HG02798 (cell line): ENCODE results near the gene ABCC9.

ENCODE experiments used
- ATAC-seq: cut with Tn5 transposase; IDR thresholded peaks from one replicate; pipeline ENCODE4 v1.9.1; 2021; ENCODE audit warnings: mild to moderate bottlenecking; ENCODE audit not compliant: unreplicated experiment, poor library complexity

Gene ABCC9

DNA sequence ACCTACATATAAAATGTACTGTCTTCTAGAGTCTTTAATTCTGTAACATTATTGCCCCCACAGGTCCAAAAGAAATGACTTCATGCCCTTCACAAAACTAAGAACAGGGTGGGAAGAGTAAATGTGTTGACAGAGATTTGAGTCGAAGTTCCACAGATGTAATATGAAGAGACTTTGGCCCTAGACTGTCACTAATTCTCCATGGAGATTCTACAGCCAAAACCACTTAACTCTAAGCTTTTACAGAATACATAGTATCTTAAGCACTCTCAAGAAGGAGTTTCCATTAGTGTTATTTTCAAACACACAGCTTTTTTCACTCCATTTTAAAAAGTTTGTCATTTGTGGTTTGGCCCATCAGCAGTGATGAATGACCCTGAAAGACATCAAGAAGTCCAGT is 56.3 kb downstream of the ABCC9 start:
- ATAC-seq: no peak

- no peak for ATAC-seq
These were observed 58.6 kb downstream of the ABCC9 start for GRCh38 chr12:21882635-21883034.

- ATAC-seq: no peak
These were observed 59.3 kb downstream of the ABCC9 start for GRCh38 chr12:21881965-21882364.

GRCh38 chr12:21879312-21879711 is 61.9 kb downstream of the ABCC9 start:
- no peak for ATAC-seq

- no peak for ATAC-seq
These were observed 63.8 kb downstream of the ABCC9 start for GRCh38 chr12:21877293-21877982.

GRCh38 chr12:21865846-21866245 is 75.4 kb downstream of the ABCC9 start:
- ATAC-seq: no peak

- ATAC-seq: no peak
These were observed 80.7 kb downstream of the ABCC9 start for GRCh38 chr12:21860534-21860933.

DNA sequence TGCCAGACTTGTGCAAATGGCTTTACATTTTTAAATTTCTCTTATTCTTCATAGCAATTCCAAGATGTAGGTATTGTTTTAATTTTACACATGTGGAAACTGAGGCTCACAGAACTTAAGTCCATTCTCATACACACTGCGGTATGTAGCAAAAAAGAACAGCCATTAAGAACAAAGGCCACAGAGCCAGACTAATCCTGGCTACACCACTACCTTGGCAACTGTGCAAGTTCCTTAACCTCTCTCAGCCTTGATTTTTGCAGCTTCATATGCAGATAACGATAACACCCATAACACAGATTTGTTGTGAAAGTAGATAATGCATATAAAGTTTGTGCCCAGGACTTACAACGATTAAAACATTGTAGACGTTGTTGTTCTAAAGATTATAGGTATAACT is 81.1 kb downstream of the ABCC9 start:
- no peak for ATAC-seq

GRCh38 chr12:21852251-21852650 is 89.0 kb downstream of the ABCC9 start:
- no peak for ATAC-seq

DNA sequence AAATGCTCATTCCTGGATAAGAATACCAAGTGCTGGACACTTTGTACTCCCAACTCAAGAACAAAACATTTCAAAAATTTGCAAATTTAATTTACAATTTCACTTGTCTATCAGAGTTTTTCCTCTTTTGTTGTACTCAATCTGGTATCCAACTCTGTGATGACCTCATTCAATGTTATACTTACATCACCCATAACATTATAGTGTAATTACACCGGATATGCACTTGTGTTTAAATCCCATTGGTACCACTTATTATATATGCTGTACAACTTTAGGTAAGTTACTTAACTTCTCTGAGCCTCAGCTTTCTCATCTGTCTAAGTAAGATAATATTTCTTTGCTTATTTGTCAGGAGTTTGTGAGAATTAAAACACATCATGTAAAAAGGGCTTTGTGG is 90.1 kb downstream of the ABCC9 start:
- no peak for ATAC-seq

DNA sequence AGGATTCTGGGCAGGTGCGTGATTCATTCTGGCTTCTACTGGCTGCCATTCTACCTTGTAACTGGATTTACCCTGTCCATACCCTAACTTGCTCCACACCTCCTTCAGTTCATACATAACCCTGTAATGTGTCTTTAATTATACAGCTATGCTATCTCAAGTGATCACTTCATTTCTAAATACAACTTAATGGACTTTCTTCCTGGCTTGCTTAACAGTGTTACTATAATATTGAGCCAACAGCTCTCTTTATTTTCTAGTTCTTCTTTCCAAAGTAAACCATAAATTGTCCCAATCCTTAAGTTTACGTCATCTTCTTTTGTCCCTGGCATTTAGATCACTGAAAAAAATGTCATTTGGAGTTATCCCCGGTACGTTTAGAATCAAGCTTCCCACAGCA is 90.8 kb downstream of the ABCC9 start:
- no peak for ATAC-seq

- no peak for ATAC-seq
These were observed 91.3 kb downstream of the ABCC9 start for GRCh38 chr12:21849878-21850277.

GRCh38 chr12:21848192-21848591 is 93.0 kb downstream of the ABCC9 start:
- ATAC-seq: no peak

GRCh38 chr12:21843795-21844194 is 97.4 kb downstream of the ABCC9 start:
- no peak for ATAC-seq

DNA sequence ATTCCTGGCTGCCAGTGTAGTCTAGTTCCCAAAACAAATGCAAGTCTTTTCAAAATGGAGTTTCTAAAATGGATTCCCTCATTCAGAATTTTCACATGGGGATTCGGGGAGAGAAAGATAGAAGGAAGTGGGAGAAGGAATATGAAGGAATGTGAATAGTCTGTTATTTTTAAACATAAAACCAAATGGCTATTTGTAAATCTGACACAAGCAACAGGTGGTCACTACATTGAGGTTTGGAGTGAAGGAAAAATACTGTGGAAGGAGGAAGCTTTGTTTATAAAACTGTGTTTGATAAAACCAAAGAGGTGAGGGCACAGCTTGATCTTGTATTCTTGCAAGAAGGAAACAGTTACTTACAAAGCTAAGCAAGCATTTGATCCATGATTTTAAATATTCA is 101.5 kb downstream of the ABCC9 start:
- no peak for ATAC-seq

DNA sequence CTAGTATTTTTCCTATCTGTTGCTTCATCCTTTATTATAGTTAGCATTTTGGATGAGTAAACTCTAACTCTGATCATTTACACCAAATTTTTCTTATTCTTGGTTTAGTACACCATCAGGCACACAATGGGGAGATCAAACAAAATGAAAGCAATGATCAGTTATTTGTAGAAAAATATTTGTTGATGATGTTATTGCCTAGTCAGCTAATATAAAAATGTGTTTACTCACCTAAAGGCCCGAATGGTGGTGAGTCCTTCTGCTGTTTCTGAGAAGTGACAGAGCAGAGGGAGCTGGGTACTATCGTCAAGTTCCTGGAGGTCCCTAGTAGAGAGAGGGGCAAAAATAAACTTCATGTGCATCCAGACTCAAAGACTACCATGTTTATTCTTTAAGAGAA is 103.4 kb downstream of the ABCC9 start:
- ATAC-seq: no peak

DNA sequence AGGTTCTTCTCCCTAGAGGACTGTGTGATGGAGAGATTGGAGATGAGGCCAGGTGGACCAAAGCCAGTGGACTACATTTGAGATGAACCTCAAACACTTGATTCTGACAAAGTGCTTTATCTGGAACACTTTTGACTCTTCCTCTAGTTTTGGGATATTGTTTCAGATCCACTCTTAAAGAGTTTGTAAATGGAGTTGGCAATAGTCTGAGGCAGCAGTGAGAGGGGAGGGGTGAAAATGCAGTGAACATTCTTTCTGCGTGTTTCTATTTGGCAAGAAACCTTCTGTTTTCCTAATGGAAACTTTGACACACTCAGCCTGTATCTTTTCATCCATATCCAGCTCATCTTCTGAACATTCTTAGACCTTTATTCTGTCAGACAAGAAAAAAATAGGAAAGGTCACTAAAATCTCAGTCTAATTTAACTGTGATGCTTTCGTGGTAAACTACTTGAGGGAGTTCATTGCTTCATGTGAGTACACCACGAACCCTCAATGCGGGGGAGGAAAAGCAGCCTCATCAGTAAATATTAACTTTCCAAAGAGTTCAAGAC is 109.4 kb downstream of the ABCC9 start:
- ATAC-seq: no peak

DNA sequence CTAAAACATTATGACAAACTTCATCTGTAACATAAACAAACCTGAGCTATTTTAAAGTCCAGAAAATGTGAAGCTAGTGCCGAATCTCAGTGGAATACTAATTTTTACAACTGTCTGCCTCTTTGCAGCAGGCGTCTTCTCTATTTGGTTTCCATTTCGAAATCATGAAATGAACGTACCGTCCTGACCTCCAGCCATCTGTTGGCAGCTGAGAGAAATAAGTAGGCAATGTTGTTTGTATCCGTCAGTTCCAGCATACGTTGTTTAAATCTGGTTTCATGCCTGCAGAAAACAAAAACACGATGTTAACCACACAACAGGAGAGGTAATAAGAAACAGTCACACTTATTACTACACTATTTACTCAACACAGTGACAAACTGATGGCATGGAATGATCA is 112.4 kb downstream of the ABCC9 start:
- no peak for ATAC-seq

DNA sequence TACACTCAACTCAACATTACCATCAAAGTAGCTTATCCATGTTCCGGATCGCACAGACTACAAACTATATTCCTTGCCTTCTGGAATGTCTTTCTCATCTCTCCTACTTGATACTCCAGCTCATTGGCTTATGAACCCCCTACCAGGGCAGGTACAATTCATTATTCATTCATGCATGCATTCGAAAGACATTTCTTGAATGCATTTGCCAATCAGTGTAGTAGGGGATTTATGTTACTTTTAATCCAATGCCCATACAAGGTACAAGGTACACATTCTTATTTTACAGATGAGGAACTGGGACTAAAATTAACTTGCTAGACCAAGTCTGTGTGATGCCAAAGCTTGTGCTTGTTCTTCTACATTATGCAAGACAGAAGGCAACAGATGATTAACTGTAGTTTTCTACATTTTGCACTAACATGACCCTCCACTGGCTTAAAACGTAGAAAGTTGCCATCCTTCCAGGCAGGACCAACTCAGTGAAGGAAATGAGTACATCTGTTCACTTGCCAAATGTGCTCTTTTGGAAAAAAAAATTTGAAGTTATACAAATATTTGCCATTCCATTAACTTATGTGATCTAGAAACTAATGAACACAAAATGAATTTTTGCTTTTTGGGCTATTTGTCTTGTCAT is 113.0 kb downstream of the ABCC9 start:
- no peak for ATAC-seq

DNA sequence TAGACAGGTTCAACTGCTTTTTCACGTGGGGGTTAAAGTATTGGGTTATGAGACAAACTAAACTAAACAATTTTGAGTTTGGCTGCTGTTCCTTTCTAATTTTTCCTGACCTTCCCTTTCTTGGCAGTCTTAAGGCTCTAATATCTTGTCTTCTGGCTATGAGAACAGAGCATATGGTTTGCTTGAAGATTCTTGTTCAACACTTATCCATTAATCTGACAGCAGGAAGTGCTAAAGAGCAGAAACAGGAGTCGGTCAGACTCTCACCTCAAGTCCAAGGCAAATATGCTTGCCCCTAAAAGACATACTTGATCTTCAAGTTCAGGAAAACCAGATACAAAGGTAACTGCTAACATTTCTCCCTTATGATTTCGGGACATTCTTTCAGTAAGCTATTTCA is 114.1 kb downstream of the ABCC9 start:
- no peak for ATAC-seq

DNA sequence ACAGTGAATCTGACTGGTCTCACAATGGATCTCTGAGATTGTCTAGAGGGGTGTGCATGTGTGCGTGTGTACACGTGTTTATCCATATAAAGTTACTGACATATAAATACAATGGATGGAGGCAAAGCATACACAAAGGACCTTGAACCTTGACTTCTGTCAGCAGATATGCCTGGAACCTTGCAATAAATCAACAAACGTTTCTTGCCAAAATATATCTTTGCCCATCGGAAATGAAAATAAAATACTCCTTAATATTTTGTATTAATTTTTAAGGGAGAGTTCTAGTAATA is 114.7 kb downstream of the ABCC9 start:
- no peak for ATAC-seq
